ENCODE measurements around the gene LPGAT1.
"Not testable (repeated sequence)": the region's sequence is repeated elsewhere in the genome, so short reads cannot be mapped to it uniquely, and the experiment has no call there.

LPGAT1 gene

DNA sequence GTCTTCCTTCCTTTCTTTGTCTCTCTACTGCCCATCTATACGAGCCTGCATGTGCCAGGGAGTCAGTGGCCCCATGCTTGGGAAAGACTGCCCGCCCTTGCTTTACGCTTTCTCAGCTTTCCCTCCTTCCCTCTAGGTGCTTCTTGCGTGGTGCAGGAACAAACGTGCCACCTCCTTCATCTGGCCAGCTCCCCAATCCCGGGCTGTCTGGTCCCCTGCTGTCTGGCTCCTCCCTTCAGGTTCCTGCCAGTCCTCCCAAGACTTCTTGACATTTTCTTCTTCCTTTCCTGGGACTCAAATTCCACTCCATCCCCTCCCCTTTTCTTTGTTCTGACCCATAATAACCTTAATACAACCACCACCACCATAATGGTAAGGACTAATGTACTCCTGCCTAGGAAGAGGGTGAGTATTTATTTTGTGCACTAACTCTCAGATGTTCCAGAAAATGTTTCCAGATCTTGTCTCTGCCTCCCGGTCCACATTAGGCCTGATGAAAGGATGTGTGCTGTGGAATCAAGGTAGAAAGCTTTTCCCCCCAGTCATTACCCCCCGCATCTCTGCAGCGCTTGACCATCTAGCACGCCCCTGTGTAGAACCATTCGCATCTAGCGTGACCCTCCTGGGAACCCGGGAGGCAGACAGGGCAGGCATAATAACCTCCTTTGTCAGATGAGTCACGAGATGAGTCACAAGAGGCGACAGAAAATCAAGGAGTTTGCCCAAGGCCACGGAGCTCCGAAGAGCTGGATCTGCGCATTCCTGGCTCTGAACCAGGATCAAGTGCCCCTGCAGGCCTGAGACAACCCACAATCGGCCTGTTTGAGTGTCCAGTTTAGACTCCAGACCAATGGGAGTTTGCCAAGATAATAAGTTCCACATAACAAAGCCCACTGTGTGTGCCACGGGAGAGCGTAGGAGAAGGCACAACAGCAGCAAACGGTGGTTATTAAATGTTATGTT, 95.1 kb downstream of the LPGAT1 start:
- no peak overlapping the region for H3K4me3 ChIP-seq (ENCODE audit: low read depth, low read length)

- H3K4me3 ChIP-seq (ENCODE audit: low read depth, low read length): no peak overlapping the region
These were observed 95.8 kb downstream of the LPGAT1 start for GRCh38 chr1:211734791-211735190.

GRCh38 chr1:211734359-211734758, 96.2 kb downstream of the LPGAT1 start:
- H3K4me3 ChIP-seq (ENCODE audit: low read depth, low read length): no peak overlapping the region

GRCh38 chr1:211732293-211732980, 98.1 kb downstream of the LPGAT1 start:
- H3K4me3 ChIP-seq (ENCODE audit: low read depth, low read length): no peak overlapping the region

DNA sequence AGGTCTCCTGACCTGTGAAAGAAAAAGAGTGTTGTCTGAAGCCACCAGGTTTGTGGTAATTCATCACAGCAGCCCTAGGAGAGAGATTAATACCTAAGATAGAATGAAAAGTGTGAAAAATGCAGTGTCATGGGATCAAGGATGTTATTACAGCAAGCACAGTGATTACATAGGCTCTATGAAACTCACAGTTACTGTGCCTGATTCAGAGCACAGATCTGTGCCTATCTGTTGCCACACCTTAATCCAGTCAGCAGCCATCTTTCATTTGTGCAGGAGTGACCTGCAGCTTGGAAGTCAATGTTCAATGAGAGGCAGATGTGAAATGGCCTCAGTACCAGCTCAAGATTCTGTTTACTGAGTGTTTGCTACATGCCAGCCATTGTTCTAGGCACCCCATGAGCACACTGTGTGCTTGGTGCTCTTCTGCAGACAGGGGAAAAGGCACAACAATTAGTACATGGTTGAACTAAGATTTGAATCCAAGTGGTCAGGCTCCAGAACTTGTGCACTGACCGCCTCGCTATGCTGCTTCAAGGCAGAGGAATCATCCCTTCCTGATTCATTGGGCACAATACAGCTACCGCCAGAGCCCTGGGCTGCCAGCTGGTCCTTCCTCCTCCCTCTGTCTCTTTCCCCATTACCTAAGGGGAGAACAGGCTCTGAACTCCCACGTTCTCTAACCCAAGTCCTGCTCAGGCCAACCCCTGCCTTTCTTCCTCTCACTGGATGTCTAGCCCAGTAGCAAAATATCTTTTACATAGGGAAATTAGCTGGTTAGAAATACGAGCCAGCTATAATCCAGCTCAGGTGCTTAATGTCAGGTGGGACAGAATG, 98.9 kb downstream of the LPGAT1 start:
- H3K4me3 ChIP-seq (ENCODE audit: low read depth, low read length): no peak overlapping the region

- no peak overlapping the region for H3K4me3 ChIP-seq (ENCODE audit: low read depth, low read length)
These were observed 100.2 kb downstream of the LPGAT1 start for GRCh38 chr1:211730347-211730746.

GRCh38 chr1:211729238-211729637, 101.3 kb downstream of the LPGAT1 start:
- no peak overlapping the region for H3K4me3 ChIP-seq (ENCODE audit: low read depth, low read length)

- H3K4me3 ChIP-seq (ENCODE audit: low read depth, low read length): no peak overlapping the region
These were observed 104.0 kb downstream of the LPGAT1 start for GRCh38 chr1:211726467-211726995.

- no peak overlapping the region for H3K4me3 ChIP-seq (ENCODE audit: low read depth, low read length)
These were observed 105.8 kb downstream of the LPGAT1 start for GRCh38 chr1:211724687-211725196.

- no peak overlapping the region for H3K4me3 ChIP-seq (ENCODE audit: low read depth, low read length)
These were observed 107.3 kb downstream of the LPGAT1 start for GRCh38 chr1:211723273-211723672.

- H3K4me3 ChIP-seq (ENCODE audit: low read depth, low read length): no peak overlapping the region
These were observed 108.0 kb downstream of the LPGAT1 start for GRCh38 chr1:211722277-211723175.

DNA sequence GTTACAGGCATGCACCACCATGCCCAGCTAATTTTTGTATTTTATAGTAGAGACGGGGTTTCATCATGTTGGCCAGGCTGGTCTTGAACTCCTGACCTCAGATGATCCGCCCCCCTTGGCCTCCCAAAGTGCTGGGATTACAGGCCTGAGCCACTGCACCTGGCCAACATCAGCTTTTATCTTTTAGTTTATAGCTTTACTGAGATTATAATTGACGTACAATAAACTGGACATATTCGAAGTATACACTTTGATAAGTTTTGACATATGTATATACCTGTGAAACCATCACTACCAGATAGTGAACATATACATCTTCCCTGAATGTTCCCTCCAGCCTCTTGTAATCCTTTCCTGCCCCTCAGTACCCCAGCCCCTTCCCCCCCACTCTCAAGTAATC, 114.0 kb downstream of the LPGAT1 start:
- H3K4me3 ChIP-seq (ENCODE audit: low read depth, low read length): not testable (repeated sequence)

- no peak overlapping the region for H3K4me3 ChIP-seq (ENCODE audit: low read depth, low read length)
These were observed 114.6 kb downstream of the LPGAT1 start for GRCh38 chr1:211715971-211716370.

DNA sequence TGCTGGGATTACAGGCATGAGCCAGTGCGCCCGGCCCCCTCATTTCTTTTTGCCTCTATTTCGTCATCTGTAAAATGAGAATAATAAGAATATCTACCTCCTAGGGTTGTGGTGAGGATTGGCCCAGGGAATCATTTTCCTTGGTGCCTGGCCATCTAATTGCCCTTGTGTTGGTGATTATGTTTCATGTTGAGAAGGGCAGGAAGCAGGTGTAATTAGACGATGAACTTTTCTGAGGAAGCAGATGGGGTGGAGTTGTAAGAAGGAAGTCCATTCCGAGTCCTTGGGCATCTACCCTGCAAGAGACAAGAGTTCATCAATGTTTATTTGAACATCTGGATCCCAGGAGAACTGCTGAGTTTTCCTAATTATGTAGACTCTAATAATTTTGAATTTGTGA, 116.4 kb downstream of the LPGAT1 start:
- H3K4me3 ChIP-seq (ENCODE audit: low read depth, low read length): no peak overlapping the region

GRCh38 chr1:211713231-211713630, 117.3 kb downstream of the LPGAT1 start:
- no peak overlapping the region for H3K4me3 ChIP-seq (ENCODE audit: low read depth, low read length)

- H3K4me3 ChIP-seq (ENCODE audit: low read depth, low read length): no peak overlapping the region
These were observed 119.3 kb downstream of the LPGAT1 start for GRCh38 chr1:211711315-211711705.

- H3K4me3 ChIP-seq (ENCODE audit: low read depth, low read length): no peak overlapping the region
These were observed 119.8 kb downstream of the LPGAT1 start for GRCh38 chr1:211710566-211711314.

GRCh38 chr1:211708926-211709325, 121.6 kb downstream of the LPGAT1 start:
- H3K4me3 ChIP-seq (ENCODE audit: low read depth, low read length): no peak overlapping the region

DNA sequence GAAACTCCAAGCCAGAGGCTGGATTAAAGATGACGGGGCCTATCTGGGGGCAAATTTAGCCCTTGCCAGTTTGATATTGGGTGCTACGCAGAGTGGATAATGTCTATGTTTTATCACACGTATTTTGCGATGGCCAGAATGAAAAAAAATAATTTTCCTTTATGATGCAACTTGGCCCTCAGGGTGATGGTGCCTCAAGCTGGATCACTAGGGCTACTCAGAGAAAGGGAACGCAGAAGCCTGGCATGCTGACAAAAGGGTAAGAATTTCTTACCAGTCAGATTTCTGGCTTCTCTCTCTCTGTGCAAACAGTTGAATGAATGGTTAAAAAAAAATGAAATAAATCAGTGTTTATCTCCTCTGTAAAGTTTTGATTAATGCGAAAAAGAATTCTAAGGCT, 122.6 kb downstream of the LPGAT1 start:
- H3K4me3 ChIP-seq (ENCODE audit: low read depth, low read length): no peak overlapping the region
